Umbilical cord (tissue), 2 donors: Measurements from ENCODE around the gene NARF. TPM values are rescaled to one million over a fixed set of nuclear protein-coding genes. Genes with fewer than 3 reads are reported as not detected.
"Not testable (repeated sequence)": the region's sequence is repeated elsewhere in the genome, so short reads cannot be mapped to it uniquely, and the experiment has no call there.

Experiments
- DNase-seq: peaks from one replicate; pipeline ENCODE4 v3.0.0-alpha.2; 2015; ENCODE audit warnings: low spot score
- total RNA-seq: library from RNA; depleted of rRNA; stranded (reverse); fragments of >200 nt; gene quantifications from one replicate; pipeline ENCODE4 v1.2.3, GENCODE V29; 2014; ENCODE audit warnings: low replicate concordance; ENCODE audit not compliant: insufficient read depth

The NARF gene
- total RNA-seq, 1 donor from 2014 or later, result 39.7 TPM

DNA sequence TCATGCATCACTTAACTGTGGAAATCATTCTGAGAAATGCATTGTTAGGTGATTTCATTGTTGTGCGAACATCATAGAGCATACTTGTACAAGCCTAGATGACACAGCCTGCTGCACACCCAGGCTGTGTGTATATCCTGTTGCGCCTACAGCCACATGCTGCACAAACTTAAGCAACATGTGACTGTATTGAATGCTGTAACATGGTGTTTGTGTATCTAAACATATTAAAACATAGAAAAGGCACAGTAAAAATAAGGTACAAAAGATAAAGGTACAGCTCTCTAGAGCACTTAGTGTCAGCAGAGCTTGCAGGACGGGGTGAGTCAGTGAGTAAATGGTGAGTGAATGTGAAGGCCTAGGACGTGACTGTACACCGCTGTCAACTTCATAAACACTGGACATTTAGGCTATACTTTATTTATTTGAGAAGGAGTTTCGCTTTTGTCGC is 72.9 kb downstream of the NARF start:
- no peak for DNase-seq

- DNase-seq, result peak; percentile 38
Measured at GRCh38 chr17:82534401-82534812, 75.9 kb downstream of the NARF start.

GRCh38 chr17:82536512-82537201 is 78.1 kb downstream of the NARF start:
- DNase-seq, result peak; percentile 79

DNA sequence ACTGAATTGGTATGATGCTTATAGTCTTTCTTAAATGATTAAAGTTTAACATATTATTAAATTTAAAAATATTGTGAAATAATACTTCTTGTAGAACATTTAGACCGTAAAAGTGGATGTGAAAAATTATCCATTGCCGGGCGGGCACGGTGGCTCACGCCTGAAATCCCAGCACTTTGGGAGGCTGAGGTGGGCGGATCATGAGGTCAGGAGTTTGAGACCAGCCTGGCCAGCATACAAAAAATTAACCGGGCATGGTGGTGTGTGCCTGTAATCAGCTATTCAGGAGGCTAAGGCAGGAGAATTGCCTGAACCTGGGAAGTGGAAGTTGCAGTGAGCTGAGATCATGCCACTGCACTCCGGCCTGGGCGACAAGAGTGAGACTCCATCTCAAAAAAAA is 78.7 kb downstream of the NARF start:
- DNase-seq, result not testable (repeated sequence)

DNA sequence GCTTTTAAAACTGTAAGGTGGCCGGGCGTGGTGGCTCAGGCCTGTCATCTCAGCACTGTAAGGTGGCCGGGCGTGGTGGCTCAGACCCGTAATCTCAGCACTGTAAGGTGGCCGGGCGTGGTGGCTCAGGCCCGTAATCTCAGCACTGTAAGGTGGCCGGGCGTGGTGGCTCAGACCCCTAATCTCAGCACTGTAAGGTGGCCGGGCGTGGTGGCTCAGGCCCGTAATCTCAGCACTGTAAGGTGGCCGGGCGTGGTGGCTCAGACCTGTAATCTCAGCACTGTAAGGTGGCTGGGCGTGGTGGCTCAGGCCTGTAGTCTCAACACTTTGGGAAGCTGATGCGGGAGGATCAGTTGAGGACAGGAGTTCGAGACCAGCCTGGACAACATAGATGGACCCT is 80.5 kb downstream of the NARF start:
- not testable (repeated sequence) for DNase-seq

Other genes with a start within 250 kb of the NARF start
- gene CCDC57, start 245.9 kb upstream of the NARF start, total RNA-seq, result 17.1 TPM
- gene SLC16A3, start 229.7 kb upstream of the NARF start, total RNA-seq, result 140 TPM
- 50.3 TPM for gene CSNK1D, start 185.0 kb upstream of the NARF start, total RNA-seq
- 2.9 TPM for gene CD7, start 141.1 kb upstream of the NARF start, total RNA-seq
- gene SECTM1, start 125.0 kb upstream of the NARF start, total RNA-seq, result 6.7 TPM
- not detected for gene TEX19, start 99.5 kb upstream of the NARF start, total RNA-seq
- gene UTS2R, start 87.0 kb upstream of the NARF start, total RNA-seq, result 0.48 TPM
- 12.5 TPM for gene HEXD, start 40.4 kb upstream of the NARF start, total RNA-seq
- 8.4 TPM for gene OGFOD3, start 40.2 kb upstream of the NARF start, total RNA-seq
- 38.0 TPM for gene CYBC1, start 8.0 kb upstream of the NARF start, total RNA-seq
- 25.0 TPM for gene FOXK2, start 61.0 kb downstream of the NARF start, total RNA-seq
- 95.1 TPM for gene WDR45B, start 189.7 kb downstream of the NARF start, total RNA-seq
- 14.4 TPM for gene RAB40B, start 240.0 kb downstream of the NARF start, total RNA-seq